HG03457 (cell line): ENCODE data around the gene CEP20.

Experiments used
- ATAC-seq: cut with Tn5 transposase; IDR thresholded peaks from one replicate; pipeline ENCODE4 v1.9.1; 2021; ENCODE audit warnings: moderate number of reproducible peaks; ENCODE audit not compliant: unreplicated experiment

CEP20 gene

GRCh38 chr16:15898654-15899053, 10.3 kb upstream of the CEP20 start:
- ATAC-seq, result no peak

- no peak for ATAC-seq
These were observed 9.4 kb upstream of the CEP20 start for GRCh38 chr16:15897834-15898254.

- no peak for ATAC-seq
These were observed 8.8 kb upstream of the CEP20 start for GRCh38 chr16:15897121-15897780.

- no peak for ATAC-seq
These were observed 6.4 kb upstream of the CEP20 start for GRCh38 chr16:15894571-15895374.

- ATAC-seq, result no peak
These were observed 3.1 kb upstream of the CEP20 start for GRCh38 chr16:15891508-15891907.

GRCh38 chr16:15887283-15887682, 1.1 kb downstream of the CEP20 start:
- no peak for ATAC-seq

GRCh38 chr16:15886078-15886477, 2.3 kb downstream of the CEP20 start:
- no peak for ATAC-seq

- ATAC-seq, result no peak
These were observed 2.8 kb downstream of the CEP20 start for GRCh38 chr16:15885560-15886001.

GRCh38 chr16:15882563-15882962, 5.8 kb downstream of the CEP20 start:
- no peak for ATAC-seq

GRCh38 chr16:15881794-15882379, 6.5 kb downstream of the CEP20 start:
- no peak for ATAC-seq

GRCh38 chr16:15880434-15881308, 7.7 kb downstream of the CEP20 start:
- no peak for ATAC-seq

GRCh38 chr16:15879255-15879811, 9.1 kb downstream of the CEP20 start:
- ATAC-seq, result no peak

GRCh38 chr16:15876503-15876902, 11.9 kb downstream of the CEP20 start:
- no peak for ATAC-seq

- no peak for ATAC-seq
These were observed 13.6 kb downstream of the CEP20 start for GRCh38 chr16:15874745-15875314.

- ATAC-seq, result no peak
These were observed 14.7 kb downstream of the CEP20 start for GRCh38 chr16:15873737-15874136.

GRCh38 chr16:15873301-15873700, 15.1 kb downstream of the CEP20 start:
- no peak for ATAC-seq

GRCh38 chr16:15870011-15870410, 18.4 kb downstream of the CEP20 start:
- ATAC-seq, result no peak

- no peak for ATAC-seq
These were observed 22.0 kb downstream of the CEP20 start for GRCh38 chr16:15866451-15866850.

GRCh38 chr16:15865742-15866141, 22.7 kb downstream of the CEP20 start:
- no peak for ATAC-seq

- no peak for ATAC-seq
These were observed 23.5 kb downstream of the CEP20 start for GRCh38 chr16:15864939-15865338.
